Measurements from ENCODE around the gene PIK3R3. TPM values are rescaled to one million over a fixed set of nuclear protein-coding genes. Genes with fewer than 3 reads are reported as not detected.

Gene PIK3R3
- total and polyA plus RNA-seq, 9 of the 15 experiments (the other 6 are each of a cell fraction or from before 2014, with no cell fraction given): 1.4 to 7.7 (median 4.6) TPM

DNA sequence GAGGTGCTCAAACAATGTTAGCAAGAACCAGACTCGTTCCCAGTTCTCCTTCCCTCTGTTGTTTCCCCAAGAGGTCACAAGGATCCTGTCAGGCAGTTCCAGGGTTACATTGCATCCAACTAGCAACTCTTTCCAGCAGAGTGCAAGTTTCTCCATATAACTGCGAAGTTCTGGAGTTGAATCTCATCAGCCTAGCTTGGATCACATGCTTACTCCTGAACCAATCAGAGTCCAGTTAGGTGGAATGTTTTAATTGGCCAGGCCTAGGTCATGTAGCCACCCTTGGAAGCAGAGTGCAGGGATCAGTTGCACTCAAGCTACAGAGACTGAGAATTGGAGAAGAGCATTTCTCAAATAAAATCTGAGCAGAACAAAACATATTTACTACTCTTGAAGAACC, 15.9 kb upstream of the PIK3R3 start (continued):
- TF ChIP-seq USF1 (CRISPR knock-in tag; IDR thresholded peaks at IDR 0.05): peak; percentile 81
- no peak for TF ChIP-seq POLR2G (IDR thresholded peaks at IDR 0.05; ENCODE audit: low read depth, low read length)
- no peak for TF ChIP-seq E2F1 (CRISPR knock-in tag; IDR thresholded peaks at IDR 0.05)
- TF ChIP-seq RBM25 (IDR thresholded peaks at IDR 0.05; ENCODE audit: low read depth, low read length, severe bottlenecking): peak; percentile 48
- TF ChIP-seq ZNF592 (IDR thresholded peaks at IDR 0.05): 0 out of 2 replicates have a peak, but pooled peaks have one; percentile 43
- TF ChIP-seq RAD51 (IDR thresholded peaks at IDR 0.05; ENCODE audit: borderline replicate concordance, low read depth): peak; percentile 76
- TF ChIP-seq, protein P1, sequence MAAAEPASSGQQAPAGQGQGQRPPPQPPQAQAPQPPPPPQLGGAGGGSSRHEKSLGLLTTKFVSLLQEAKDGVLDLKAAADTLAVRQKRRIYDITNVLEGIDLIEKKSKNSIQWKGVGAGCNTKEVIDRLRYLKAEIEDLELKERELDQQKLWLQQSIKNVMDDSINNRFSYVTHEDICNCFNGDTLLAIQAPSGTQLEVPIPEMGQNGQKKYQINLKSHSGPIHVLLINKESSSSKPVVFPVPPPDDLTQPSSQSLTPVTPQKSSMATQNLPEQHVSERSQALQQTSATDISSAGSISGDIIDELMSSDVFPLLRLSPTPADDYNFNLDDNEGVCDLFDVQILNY (CRISPR knock-in tag; IDR thresholded peaks at IDR 0.05): no peak

All from K562 (cell line).